ENCODE measurements around the gene ABCB1. TPM values are rescaled to one million over a fixed set of nuclear protein-coding genes. Genes with fewer than 3 reads are reported as not detected.

The ABCB1 gene
- total and polyA plus RNA-seq, 2 experiments from 2014 or later, result 0.53 to 0.80 TPM

- Histone ChIP-seq H3K27ac (ENCODE audit: low read depth) (no peak overlapping the region), H3K36me3 (ENCODE audit: insufficient read depth) (no peaks in the 10 kb centered on the region), H3K4me2 (no peak overlapping the region), H2AFZ (no peak overlapping the region), H4K20me1 (replicated peaks; ENCODE audit: insufficient read depth) (no peaks in the 10 kb centered on the region), H3K9me2 (ENCODE audit: insufficient read depth) (no peaks in the 10 kb centered on the region), H3K4me1 (ENCODE audit: insufficient read depth) (0 out of 2 replicates have a peak, but pooled peaks cover 7% of the 10 kb centered on the region), H3K79me2 (replicated peaks; ENCODE audit: insufficient read depth) (no peaks in the 10 kb centered on the region), H3F3A (replicated peaks; ENCODE audit: low read depth) (no peaks in the 10 kb centered on the region), H3K4me3 (no peak overlapping the region), H3K27me3 (ENCODE audit: insufficient read depth) (no peaks in the 10 kb centered on the region)
- no peaks in the 10 kb centered on the region for H3K27me3 Mint-ChIP-seq (ENCODE audit: insufficient read depth, low read depth, poor library complexity)
- H3K27ac Mint-ChIP-seq, result no peak overlapping the region
- H3K36me3 Mint-ChIP-seq (ENCODE audit: low read depth), result no peaks in the 10 kb centered on the region
- no peak overlapping the region for H3K4me3 Mint-ChIP-seq
- H3K9me3 Mint-ChIP-seq, result no peaks in the 10 kb centered on the region; the same call in 1 of the 3 replicates
- ATAC-seq (no peak), DNase-seq (ENCODE audit: low spot score) (no peak)
- peaks cover 7% of the 10 kb centered on the region; the same call in 2 of the 3 replicates for H3K4me1 Mint-ChIP-seq
- TF ChIP-seq JUNB (IDR thresholded peaks at IDR 0.05; ENCODE audit: unreplicated experiment) (no peak), EZH2phosphoT487 (IDR thresholded peaks at IDR 0.05; ENCODE audit: unreplicated experiment) (no peak), ZNF331 (CRISPR knock-in tag; IDR thresholded peaks at IDR 0.05; ENCODE audit: low read depth) (no peak), NANOG (IDR thresholded peaks at IDR 0.05; ENCODE audit: borderline replicate concordance) (no peak), REST (IDR thresholded peaks at IDR 0.05; ENCODE audit: unreplicated experiment) (no peak), CREB1 (CRISPR knock-in tag; IDR thresholded peaks at IDR 0.05; ENCODE audit: low read depth) (no peak), ETS1 (IDR thresholded peaks at IDR 0.05) (no peak), STAT1 (IDR thresholded peaks at IDR 0.05; ENCODE audit: unreplicated experiment) (no peak), POLR2AphosphoS5 (IDR thresholded peaks at IDR 0.05; ENCODE audit: low read depth) (no peak), ZNF462 (CRISPR knock-in tag; IDR thresholded peaks at IDR 0.05) (no peak), CTCF (conservative IDR thresholded peaks at IDR 0.05; ENCODE audit: low read depth in 2 of 2) (no peak), EZH2 (IDR thresholded peaks at IDR 0.05; ENCODE audit: low read depth, unreplicated experiment) (no peak), ZNF114 (CRISPR knock-in tag; IDR thresholded peaks at IDR 0.05) (no peak)
These were observed 34.3 kb downstream of the ABCB1 start for GRCh38 chr7:87566311-87566900.

All from GM23338 (cell line).